Astrocyte (in vitro differentiated cells and primary cell): ENCODE results near the gene CHFR.

ENCODE experiments used
- CTCF ChIP-seq: IDR thresholded peaks from 2 replicates; pipeline ENCODE4 v1.5.1; 2011; ENCODE audit warnings: low read depth, mild to moderate bottlenecking, inconsistent platforms, low read length, moderate library complexity; ENCODE audit not compliant: insufficient read depth
- EZH2 ChIP-seq: IDR thresholded peaks from 2 replicates; pipeline ENCODE4 v1.6.1; 2012; ENCODE audit warnings: mild to moderate bottlenecking, low read length, inconsistent platforms; ENCODE audit not compliant: insufficient read depth

GRCh38 chr12:132866251-132866828 is 21.1 kb downstream of the CHFR start:
- no peak for TF ChIP-seq CTCF
- TF ChIP-seq EZH2, result no peak
